G401 (cell line): ENCODE results near the gene KCTD7. TPM values are rescaled to one million over a fixed set of nuclear protein-coding genes. Genes with fewer than 3 reads are reported as not detected.
"Not testable (repeated sequence)": the region's sequence is repeated elsewhere in the genome, so short reads cannot be mapped to it uniquely, and the experiment has no call there.

Source experiments
- DNase-seq: peaks from one replicate; pipeline ENCODE4 v3.0.0-alpha.2; 2015; ENCODE audit warnings: low spot score
- in situ Hi-C: cut with HindIII; loops from 2 replicates; pipeline ENCODE4 v1.10.0; 2016; ENCODE audit warnings: low sequenced_read_pairs, mixed read lengths
- total RNA-seq: library from RNA; depleted of rRNA; stranded (reverse); fragments of >200 nt; shearing (Covaris generic); gene quantifications from 2 replicates; pipeline ENCODE4 v1.2.3, GENCODE V29; 2014

Gene KCTD7
- total RNA-seq, 1 experiment from 2014 or later, result 6.9 TPM

DNA sequence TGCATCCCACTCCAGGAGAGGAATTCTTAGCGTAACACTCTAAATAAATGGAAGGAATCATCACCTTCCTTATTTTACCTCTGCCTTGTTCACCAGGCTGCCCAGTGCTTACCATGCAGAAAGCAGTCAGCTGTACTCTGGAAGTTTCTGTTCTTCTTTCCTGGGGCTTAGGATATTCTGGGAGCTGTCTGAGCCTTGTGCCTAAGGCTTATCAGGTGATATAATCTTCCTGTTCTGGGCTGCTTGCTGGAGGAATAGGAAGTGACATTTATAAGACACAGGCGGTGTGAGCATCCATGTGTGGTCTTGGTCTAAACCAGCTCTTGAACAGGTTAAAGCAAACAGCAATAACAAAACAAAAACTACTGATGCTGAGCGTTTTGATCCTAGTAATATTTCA is 13.5 kb downstream of the KCTD7 start:
- no peak for DNase-seq
- in situ Hi-C loops, result no loop called here

DNA sequence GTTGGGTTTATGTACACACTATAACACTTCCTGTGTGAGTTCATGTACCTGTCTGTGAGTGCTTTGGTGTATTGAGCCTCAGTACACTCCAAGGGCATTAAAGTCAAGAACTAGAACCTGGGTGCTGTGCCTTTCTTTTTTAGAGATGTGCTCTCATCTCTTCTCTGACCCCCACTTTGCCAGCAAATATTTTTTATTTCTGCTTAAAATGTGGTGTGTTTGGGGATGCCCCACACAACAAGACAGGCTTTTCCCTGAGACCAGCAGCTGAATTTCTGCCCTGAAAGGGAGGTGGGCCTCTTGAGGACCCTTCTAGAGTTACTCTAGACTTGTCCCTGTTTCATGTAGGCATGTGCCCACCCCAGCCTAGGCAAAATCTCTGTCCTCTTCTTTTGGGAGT is 14.3 kb downstream of the KCTD7 start:
- in situ Hi-C loops, result no loop called here

DNA sequence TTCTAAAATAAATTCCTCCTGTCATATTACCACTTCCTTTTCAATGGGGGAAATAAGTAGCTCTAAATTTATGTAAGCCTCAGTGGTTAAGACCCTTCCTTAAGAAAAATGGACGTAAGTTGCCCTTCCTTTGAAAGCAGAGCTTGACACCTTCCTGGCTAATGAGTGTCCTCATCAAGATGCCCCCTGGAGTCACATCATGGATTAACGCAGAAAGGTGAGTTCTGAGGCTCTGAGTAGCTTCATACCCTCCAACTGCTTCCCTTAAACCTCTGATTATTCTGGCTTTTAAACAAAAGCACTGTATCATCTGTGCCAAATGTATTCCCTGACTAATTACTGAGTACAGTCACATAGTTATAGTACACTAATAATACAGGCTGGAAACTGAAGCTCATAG is 14.7 kb downstream of the KCTD7 start:
- in situ Hi-C loops, result no loop called here
- no peak for DNase-seq

More for the DNA sequence above, 14.3 kb downstream of the KCTD7 start:
- no peak for DNase-seq

DNA sequence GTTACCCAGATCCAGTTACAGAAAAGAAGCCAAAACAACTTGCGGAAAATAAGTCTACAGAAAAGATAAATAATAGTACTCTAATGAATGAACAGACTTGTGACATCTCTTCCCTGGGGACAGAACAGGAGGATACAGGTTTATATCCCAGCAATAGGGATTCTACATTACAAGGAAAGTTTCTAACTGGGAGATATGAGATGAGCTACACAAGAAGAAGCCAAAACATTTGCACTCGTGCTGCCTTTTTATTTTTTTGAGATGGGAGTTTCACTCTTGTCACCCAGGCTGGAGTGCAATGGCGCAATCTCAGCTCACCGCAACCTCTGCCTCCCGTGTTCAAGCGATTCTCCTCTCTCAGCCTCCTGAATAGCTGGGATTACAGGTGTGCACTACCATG is 22.3 kb downstream of the KCTD7 start:
- in situ Hi-C loops, DNase-seq: not testable (repeated sequence)

DNA sequence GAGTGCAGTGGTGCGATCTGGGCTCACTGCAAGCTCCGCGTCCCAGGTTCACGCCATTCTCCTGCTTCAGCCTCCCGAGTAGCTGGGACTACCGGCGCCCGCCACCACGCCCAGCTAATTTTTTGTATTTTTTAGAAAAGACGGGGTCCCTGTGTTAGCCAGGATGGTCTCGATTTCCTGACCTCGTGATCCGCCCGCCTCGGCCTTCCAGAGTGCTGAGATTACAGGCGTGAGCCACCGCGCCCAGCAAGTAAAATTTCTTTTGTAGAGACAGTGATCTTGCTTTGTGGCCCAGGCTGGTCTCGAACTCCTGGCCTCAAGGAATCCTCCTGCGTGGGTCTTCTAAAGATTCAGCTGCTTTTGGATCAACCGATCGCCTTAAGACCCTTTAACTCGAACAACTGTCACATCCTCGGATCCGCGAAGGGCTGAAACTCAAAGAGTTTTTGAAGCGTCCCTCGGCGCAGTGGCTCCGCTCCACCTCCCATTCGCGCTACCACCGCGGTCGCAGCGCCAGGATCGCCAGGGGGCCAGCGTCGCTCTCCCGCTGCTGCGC is 25.1 kb downstream of the KCTD7 start:
- DNase-seq, in situ Hi-C loops: not testable (repeated sequence)

DNA sequence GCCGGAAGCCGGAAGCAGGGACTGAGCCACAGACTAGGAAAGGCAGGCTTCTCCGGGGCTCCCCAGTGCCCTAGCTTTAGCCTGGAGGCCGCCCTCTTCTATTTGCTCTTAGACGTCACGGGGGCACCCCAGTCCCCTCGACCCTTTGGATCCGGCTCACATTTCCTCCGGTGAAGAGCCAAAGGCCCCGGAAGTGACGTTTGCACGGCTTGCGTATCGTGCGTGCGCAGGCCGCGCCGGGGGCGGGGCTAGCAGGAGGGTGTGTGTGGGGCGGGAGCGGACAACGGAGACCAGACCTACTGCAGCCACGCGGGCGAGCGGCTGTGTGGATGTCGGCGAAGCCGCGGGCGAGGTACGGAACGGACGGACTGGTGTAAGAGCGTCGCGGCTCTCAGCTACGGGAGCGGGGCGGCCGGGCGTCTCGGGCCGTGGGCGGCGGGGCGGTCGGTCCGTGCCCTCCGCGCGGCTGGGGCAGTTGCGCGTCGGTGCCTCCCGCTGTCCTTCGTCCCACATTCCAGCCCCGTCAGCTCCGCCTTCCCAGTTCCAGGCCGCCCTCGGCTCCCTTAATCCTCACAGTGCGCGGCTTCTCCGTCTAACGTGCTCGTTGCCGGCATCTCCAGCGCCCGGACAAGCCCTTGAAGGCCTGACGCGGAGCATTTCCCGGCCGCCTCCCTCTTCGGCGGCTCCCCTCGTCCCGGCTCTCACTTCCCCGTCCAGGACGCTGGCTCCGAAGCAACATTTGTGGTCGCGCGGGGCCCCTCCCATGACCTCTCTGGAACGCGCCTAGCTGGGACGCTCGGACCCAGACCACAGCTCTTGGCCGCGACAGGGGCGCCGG is 25.8 kb downstream of the KCTD7 start:
- DNase-seq, result peak; percentile 98
- in situ Hi-C loops, result no loop called here

DNA sequence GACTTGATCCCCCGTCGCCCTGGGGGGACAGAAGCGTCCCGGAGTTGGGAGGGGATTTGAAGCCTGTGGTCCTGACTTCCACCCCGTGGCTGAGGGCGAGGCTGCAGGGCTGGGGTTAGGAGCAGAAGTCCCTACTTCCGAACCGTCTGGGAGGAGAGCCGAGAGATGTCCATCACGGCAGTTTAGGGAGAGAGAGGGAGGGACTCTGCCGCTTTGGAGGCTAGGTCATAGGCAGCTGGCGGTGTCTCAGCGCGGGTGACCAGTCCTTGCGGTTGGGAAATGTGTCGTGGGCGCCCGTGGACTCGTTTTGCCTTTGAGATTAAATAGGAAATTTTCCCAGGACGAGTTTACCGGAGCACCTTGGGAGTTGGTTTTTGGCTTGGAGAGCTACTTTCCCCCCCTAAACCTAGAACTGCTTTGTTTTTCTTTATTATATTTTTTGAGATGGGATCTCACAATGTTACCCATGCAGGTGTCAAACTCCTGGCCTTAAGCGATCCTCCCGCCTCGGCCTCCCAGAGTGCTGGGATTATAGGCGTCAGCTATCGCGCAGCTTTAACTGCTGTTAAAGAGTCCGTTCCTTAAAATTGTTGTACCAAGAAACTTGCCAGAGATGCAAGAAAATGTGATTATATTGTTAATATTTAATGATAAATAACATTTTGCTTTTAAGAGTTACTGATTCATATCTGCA is 26.6 kb downstream of the KCTD7 start:
- DNase-seq, result peak; percentile 23
- in situ Hi-C loops, result not testable (repeated sequence)

DNA sequence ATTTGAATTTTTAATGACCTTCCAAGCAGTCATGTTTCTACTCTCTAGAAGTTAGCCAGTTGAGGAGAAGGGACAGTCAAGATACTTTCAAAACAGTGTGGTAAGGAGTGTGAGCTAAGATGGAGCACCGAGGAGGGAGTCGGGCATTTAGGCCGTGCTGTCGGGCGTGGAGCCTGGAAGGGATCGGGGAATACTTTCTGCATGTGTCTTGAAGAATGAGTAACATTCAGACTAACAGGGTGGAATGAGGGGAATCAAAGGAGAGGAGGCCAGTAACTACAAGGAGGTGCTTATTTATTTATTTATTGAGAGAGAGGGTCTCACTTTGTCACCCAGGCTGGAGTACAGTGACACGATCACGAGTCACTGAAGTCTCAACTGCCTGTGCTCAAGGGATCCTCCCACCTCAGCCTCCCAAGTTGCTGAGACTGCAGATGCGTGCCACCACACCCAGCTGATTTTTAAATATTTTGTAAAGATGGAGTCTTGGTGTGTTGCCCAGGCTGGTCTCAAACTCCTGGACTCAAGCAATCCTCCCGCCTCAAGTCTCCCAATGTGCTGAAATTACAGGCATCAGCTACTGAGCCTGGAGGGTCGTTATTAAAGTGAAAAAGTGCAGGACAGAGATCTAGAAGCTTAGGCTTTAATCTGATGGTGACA is 27.3 kb downstream of the KCTD7 start:
- in situ Hi-C loops, DNase-seq: not testable (repeated sequence)

DNA sequence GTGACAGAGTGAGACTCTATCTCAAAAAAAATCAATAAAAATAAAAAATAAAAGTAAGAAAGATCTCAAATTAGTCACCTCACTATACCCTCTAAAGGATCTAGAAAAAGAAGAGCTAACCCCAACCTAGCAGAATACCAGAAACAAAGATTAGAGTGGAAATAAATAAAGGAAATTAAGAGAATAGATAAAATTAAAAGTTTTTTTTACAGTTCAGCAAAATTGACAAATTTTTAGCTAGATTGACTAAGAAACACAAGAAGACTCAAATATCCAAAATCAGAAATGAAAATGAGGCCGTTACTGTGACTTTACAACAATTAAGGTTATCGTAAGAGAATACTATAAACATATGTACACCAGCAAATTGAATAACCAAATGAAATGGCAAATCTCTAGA is 29.1 kb downstream of the KCTD7 start:
- no peak for DNase-seq
- in situ Hi-C loops, result no loop called here

DNA sequence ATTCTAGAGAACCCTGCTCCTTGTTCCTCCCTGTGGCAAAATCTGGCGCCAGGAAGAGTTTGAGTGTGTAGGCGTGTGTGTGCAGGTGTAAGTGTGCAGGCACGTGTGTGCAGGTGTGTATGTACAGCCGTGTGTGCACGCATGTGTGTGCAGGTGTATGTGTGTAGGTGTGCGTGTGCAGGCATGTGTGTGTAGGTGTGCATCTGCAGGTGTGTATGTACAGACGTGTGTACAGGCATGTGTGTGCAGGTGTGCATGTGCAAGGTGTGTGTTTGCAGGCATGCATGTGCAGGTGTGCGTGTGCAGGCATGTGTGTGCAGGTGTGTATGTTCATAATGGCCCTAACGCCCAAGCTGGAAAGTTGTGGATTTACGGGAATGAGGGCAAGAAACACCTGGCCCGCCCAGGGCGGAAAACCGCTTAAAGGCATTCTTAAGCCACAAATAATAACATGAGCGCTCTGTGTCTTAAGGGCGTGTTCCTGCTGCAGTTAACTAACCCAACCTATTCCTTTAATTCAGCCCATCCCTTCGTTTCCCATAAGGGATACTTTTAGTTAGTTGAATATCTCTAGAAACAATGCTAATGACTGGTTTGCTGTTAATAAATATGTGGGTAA is 34.1 kb downstream of the KCTD7 start:
- in situ Hi-C loops, result no loop called here
- no peak for DNase-seq

DNA sequence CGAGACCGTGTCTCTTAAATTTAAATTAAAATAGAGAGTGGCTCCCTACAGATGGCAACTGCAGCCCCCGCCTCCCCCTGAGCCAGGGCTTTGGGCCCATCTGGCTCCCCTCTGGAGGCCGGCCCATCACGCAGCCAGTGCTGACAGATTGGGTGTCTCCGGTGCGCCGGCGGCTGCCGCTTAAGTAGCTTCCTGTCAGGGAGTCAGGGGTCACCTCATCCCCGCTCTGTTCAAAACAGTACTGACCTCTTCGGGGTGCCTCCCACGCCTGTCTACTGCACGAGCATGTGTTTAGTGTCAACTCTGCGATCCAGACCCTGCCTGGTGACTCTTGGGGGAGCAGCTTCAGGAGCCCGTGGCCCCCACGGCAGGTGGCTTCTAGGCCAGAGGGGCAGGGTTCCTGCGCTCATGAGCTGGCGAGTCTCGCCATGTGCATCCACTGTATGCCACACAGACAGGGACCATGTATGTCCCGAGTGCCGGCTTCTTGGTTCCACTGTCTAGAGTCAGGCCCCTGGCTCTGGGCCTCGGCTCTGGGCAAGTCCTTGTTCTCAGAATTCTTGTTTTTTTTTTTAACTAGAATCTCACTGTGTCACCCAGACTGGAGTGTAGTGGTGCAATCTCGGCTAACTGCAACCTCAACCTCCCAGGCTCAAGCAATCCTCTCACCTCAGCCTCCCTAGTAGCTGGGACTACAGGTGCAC is 36.1 kb downstream of the KCTD7 start:
- DNase-seq, result no peak

DNA sequence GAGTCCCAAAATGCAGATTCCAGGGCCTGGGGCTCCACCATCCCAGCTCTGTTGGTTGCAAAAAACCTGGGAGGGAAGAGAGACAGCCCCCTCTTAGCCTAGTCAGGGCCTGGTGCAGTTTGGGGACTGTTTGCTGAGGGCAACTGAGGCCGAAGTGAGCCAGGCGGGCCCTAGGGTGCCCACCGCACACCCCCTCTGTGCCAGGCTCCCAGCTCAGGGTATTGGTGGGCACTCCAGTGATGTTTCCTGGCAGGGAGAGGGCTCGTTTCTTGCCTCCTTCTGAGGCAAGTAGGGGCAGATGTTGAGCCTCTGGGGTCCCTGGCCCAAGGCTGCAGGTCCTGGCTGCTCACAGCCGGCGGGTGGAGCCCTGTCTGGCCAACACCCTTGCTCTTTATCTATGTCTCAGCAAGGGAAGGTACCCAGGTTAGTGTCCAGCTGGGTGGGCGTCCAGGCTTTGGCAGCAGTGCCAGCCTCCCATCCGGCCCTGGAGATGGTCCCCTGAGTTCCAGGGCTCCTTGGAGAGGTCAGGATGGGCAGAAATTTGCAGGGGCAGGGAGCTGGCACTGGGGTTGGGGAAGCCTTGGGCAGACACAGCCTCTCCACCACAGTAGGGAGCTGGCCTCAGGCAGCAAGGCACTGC is 37.8 kb downstream of the KCTD7 start:
- in situ Hi-C loops, result no loop called here
- DNase-seq, result no peak

More for the DNA sequence above, 36.1 kb downstream of the KCTD7 start:
- in situ Hi-C loops, result no loop called here

DNA sequence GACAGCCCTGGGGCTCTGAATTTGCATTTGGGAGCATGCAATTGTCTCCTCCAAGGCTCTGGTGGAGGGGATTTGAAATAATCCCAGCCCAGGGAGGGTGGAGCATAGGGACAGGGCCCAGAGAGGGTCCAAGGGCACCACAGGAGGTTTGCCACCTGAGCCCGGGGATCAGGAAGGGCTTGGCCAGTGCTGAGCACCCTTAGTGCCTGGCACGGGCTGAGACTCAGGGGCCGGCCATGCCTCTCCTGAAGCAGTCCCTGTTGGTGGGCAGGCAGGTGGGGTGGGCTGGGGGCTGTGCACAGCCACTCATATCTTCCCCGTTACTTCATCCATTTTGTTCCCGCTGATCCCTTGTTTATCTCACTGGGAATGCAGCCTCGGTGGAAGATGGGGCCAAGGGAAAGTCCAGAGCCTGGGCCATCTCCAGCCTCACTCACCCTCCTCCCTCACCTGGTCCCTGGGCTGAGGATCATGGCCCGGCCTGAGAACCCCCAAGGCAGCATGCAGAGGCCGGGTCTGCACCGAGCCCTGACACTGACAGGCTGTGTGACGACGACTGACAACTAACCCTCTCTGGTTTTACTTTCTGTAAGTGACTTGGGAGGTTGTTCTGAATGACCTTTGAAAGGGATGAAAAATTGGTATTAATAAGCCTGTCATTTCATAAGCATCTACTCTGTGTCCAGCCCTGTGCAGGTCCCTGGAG is 38.5 kb downstream of the KCTD7 start:
- DNase-seq, result no peak
- in situ Hi-C loops, result no loop called here

DNA sequence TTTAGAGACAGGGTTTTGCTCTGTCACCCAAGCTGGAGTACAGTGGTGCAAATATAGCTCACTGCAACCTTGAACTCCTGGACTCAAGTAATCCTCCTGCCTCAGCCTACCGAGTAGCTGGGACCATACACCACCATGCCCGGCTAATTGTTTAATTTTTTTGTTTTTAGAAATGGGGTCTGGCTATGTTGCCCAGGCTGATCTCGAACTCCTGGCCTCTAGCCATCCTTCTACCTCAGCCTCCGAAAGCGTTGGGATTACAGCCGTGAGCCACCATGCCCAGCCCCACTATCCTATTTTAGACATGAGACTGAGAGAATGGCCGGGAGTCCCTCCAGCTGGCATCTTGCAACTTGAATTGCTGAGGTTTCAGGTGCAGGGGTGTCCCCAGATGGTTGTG is 39.4 kb downstream of the KCTD7 start:
- no peak for DNase-seq
- in situ Hi-C loops, result no loop called here

DNA sequence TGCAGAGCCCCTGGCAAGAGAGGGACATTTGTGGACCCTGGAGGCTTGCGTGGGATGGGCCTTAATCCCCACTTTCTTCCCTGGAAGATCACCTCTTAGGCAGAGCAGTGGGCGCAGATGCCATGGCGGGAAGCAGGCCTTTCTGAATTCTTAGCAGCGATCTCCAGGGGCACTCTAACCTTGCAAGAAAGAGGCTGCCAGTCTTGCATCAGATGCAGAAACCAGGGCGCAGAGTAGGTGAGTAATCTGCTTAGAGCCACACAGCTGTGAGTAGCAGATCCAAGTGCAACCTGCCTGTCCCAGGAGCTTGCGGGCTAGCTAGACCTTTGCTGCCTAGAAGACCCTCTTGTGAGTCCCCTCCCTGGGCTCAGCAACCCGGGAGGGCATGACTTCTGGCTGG is 40.0 kb downstream of the KCTD7 start:
- in situ Hi-C loops, result no loop called here
- no peak for DNase-seq

DNA sequence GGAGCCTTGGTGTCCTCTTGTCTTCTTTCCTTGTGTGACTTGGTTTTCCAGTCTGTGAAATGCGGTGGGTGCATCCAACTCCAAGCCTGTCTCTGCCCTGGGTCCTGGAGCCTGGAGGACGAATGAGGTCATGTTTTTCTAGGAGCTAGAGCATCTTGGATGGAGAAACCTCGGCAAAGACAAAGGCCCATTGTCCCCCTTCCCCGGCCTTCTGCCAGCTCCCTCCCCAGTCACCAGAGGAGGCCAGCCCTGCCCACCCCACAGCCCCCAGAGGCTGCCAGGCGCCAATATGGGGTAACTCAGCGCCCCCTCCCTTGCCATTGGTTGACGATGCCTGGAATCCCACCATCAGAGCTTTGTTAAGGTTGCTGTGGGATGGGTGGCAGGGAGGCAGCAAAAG is 40.4 kb downstream of the KCTD7 start:
- DNase-seq, result no peak
- in situ Hi-C loops, result no loop called here

DNA sequence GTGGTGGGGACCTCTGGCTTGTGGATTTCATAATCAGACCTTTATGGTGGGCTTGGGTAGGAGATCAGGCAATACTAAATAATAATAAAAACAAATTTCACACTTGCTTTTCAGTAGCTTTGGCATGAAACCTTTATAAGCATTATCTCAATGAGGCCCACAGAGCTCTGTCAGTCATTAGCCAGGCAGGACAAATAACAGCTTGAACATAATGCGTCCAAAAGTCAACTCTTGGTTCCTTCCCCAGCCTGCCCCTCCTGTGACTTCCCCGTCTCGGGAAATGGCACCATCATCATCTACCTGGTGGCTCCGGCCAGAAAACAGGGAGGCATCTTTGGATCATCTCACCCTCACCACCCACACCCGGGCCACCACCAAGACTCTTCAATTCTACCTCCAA is 40.8 kb downstream of the KCTD7 start:
- DNase-seq, result no peak
- in situ Hi-C loops, result no loop called here

DNA sequence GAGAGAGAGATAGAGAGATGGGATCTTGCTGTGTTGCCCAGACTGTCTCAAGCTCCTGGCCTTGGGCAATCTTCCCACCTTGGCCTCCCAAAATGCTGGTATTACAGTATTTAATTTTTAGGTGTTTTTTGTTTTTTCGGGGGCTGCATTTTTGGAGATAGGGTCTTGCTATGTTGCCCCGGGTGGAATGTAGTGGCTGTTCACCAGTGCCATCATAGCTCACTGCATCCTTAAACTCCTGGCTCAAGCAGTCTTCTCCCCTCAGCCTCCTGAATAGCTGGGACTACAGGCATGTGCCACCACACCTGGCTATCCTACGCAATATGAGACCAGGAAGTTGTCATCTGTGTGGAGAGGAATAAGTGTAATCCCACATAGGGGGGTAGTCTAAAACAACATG is 42.4 kb downstream of the KCTD7 start:
- in situ Hi-C loops, result no loop called here
- no peak for DNase-seq
